Measurements from ENCODE around the gene ARL15.

ARL15 gene

GRCh38 chr5:54108136-54108535 lies 202.2 kb downstream of the ARL15 start:
- Histone ChIP-seq H3K27me3 (replicated peaks in 2 of 5; ENCODE audit: control insufficient read depth in 4 of 5, insufficient read depth in 5 of 5, low read length in 4 of 5) (no peaks in the 10 kb centered on the region), H3K36me3 (ENCODE audit: control insufficient read depth in 4 of 4, insufficient read depth in 4 of 4, low read length in 3 of 4) (peaks cover 0 to 6% (median 0%) of the 10 kb centered on the region in 4 experiments), H3K9me3 (ENCODE audit: control extremely low read depth in 1 of 5, control insufficient read depth in 4 of 5, insufficient read depth in 2 of 5, low read depth in 1 of 5, low read length in 4 of 5) (no peaks in the 10 kb centered on the region), H3K4me3 (ENCODE audit: control insufficient read depth in 1 of 7, extremely low read depth in 1 of 7, insufficient read depth in 4 of 7, low read depth in 2 of 7, low read length in 6 of 7) (no peak overlapping the region), H3K27ac (ENCODE audit: insufficient read depth in 1 of 2, low read depth in 1 of 2, low read length in 2 of 2, poor library complexity in 1 of 2, severe bottlenecking in 2 of 2) (no peak overlapping the region), H3K4me1 (ENCODE audit: control extremely low read depth in 1 of 4, control insufficient read depth in 4 of 4, insufficient read depth in 4 of 4, low read length in 3 of 4) (no peaks in the 10 kb centered on the region)
- 100% methylated on average over 1 of the region's 3 CpGs for WGBS (ENCODE audit: insufficient coverage)
- no peak for DNase-seq
- CTCF ChIA-PET: no interaction called here
- POLR2A ChIA-PET: interaction anchor here (0.6 kb wide), 1 partner anchor 29 kb away, joined by 9 read pairs; no protein-coding TSS in a partner anchor

DNA sequence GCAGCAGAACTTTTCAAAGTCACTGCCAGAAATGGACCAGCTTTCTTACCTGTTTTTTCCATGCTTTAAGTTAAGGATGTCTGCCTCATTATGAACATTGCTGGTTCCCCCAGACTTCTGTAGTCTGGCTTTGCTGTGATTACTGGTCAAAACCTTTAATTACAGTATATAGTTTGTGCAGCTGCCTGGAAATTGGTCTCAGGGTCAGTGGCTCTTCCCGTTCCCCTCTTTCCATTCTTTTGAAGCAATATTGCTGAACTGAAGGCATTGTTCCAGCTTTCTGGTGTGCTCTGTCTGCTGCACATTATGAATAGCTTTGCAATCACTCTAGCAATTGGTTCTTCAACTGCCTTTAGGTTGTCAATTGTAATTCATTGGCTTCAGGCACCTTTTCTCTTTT lies 206.5 kb downstream of the ARL15 start:
- no peaks in the 10 kb centered on the region for H3K27me3 ChIP-seq (replicated peaks in 2 of 5; ENCODE audit: control insufficient read depth in 4 of 5, insufficient read depth in 5 of 5, low read length in 4 of 5)

DNA sequence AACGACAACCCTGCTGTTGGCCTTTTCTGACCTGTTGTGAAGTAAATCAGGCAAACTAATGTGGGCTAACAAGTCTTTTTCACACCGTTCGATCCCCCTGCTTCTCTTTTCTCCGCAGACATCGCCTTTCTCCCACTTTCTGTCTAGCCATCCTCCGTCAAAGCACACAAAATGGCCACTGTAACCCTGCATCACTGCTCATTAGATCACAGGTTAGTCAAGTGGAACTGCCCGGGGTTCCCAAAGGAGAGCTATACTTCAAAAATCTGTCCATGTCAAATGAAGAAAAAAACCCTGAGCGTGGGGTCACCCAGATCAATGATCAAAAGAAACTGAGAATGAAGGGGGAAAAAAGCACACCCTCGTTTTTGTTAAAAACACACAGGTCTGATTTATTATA lies 212.1 kb downstream of the ARL15 start:
- no peak for DNase-seq
- ChIA-PET CTCF (no interaction called here), POLR2A (no interaction called here)
- 96% methylated on average over 8 of the region's 9 CpGs for WGBS (ENCODE audit: insufficient coverage)
- no peak overlapping the region for H3K4me3 ChIP-seq (ENCODE audit: control insufficient read depth in 1 of 7, extremely low read depth in 1 of 7, insufficient read depth in 4 of 7, low read depth in 2 of 7, low read length in 6 of 7)
- H3K4me1 ChIP-seq (ENCODE audit: control extremely low read depth in 1 of 4, control insufficient read depth in 4 of 4, insufficient read depth in 4 of 4, low read length in 3 of 4): peaks cover 2 to 5% (median 3%) of the 10 kb centered on the region in 4 experiments
- no peak overlapping the region for H3K27ac ChIP-seq (ENCODE audit: insufficient read depth in 1 of 2, low read depth in 1 of 2, low read length in 2 of 2, poor library complexity in 1 of 2, severe bottlenecking in 2 of 2)
- H3K9me3 ChIP-seq (ENCODE audit: control extremely low read depth in 1 of 5, control insufficient read depth in 4 of 5, insufficient read depth in 2 of 5, low read depth in 1 of 5, low read length in 4 of 5): no peaks in the 10 kb centered on the region
- H3K36me3 ChIP-seq (ENCODE audit: control insufficient read depth in 4 of 4, insufficient read depth in 4 of 4, low read length in 3 of 4): peaks cover 0 to 2% (median 0%) of the 10 kb centered on the region in 4 experiments
- H3K27me3 ChIP-seq (replicated peaks in 2 of 5; ENCODE audit: control insufficient read depth in 4 of 5, insufficient read depth in 5 of 5, low read length in 4 of 5): no peaks in the 10 kb centered on the region

More for the DNA sequence above, 206.5 kb downstream of the ARL15 start:
- Histone ChIP-seq H3K4me3 (ENCODE audit: control insufficient read depth in 1 of 7, extremely low read depth in 1 of 7, insufficient read depth in 4 of 7, low read depth in 2 of 7, low read length in 6 of 7) (no peak overlapping the region), H3K27ac (ENCODE audit: insufficient read depth in 1 of 2, low read depth in 1 of 2, low read length in 2 of 2, poor library complexity in 1 of 2, severe bottlenecking in 2 of 2) (no peak overlapping the region), H3K36me3 (ENCODE audit: control insufficient read depth in 4 of 4, insufficient read depth in 4 of 4, low read length in 3 of 4) (no peaks in the 10 kb centered on the region), H3K9me3 (ENCODE audit: control extremely low read depth in 1 of 5, control insufficient read depth in 4 of 5, insufficient read depth in 2 of 5, low read depth in 1 of 5, low read length in 4 of 5) (no peaks in the 10 kb centered on the region), H3K4me1 (ENCODE audit: control extremely low read depth in 1 of 4, control insufficient read depth in 4 of 4, insufficient read depth in 4 of 4, low read length in 3 of 4) (no peaks in the 10 kb centered on the region)
- ChIA-PET CTCF (no interaction called here), POLR2A (no interaction called here)
- DNase-seq: no peak
- WGBS (ENCODE audit: insufficient coverage): 89% methylated on average over 1 of the region's 1 CpG

GRCh38 chr5:54095969-54096368 lies 214.4 kb downstream of the ARL15 start:
- Histone ChIP-seq H3K36me3 (ENCODE audit: control insufficient read depth in 4 of 4, insufficient read depth in 4 of 4, low read length in 3 of 4) (peaks cover 0 to 2% (median 0%) of the 10 kb centered on the region in 4 experiments), H3K4me3 (ENCODE audit: control insufficient read depth in 1 of 7, extremely low read depth in 1 of 7, insufficient read depth in 4 of 7, low read depth in 2 of 7, low read length in 6 of 7) (no peak overlapping the region), H3K27ac (ENCODE audit: insufficient read depth in 1 of 2, low read depth in 1 of 2, low read length in 2 of 2, poor library complexity in 1 of 2, severe bottlenecking in 2 of 2) (no peak overlapping the region), H3K9me3 (ENCODE audit: control extremely low read depth in 1 of 5, control insufficient read depth in 4 of 5, insufficient read depth in 2 of 5, low read depth in 1 of 5, low read length in 4 of 5) (no peaks in the 10 kb centered on the region), H3K27me3 (replicated peaks in 2 of 5; ENCODE audit: control insufficient read depth in 4 of 5, insufficient read depth in 5 of 5, low read length in 4 of 5) (no peaks in the 10 kb centered on the region), H3K4me1 (ENCODE audit: control extremely low read depth in 1 of 4, control insufficient read depth in 4 of 4, insufficient read depth in 4 of 4, low read length in 3 of 4) (peaks cover 2 to 5% (median 3%) of the 10 kb centered on the region in 4 experiments)
- DNase-seq: no peak
- ChIA-PET POLR2A (no interaction called here), CTCF (no interaction called here)

DNA sequence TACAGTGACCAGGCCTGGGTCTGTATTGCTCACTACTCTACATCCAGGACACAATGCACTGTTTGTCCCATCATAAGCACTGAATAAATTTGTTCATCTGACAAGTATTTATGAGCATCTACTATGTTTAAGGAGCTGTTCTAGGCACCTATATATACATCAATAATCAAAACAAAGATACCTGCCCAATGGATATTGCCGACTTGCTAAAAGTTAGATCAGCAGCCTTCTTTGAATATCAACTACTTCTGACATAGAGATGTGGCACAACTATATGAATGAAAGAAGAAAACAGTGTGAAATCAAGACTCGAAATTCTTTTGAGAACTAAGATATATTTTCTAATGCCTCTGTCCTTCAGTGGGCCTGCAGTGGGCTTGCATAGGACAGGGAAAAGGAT lies 215.7 kb downstream of the ARL15 start:
- H3K36me3 ChIP-seq (ENCODE audit: control insufficient read depth in 4 of 4, insufficient read depth in 4 of 4, low read length in 3 of 4): peaks cover 0 to 2% (median 0%) of the 10 kb centered on the region in 4 experiments
- POLR2A ChIA-PET: no interaction called here
- no peak overlapping the region for H3K4me3 ChIP-seq (ENCODE audit: control insufficient read depth in 1 of 7, extremely low read depth in 1 of 7, insufficient read depth in 4 of 7, low read depth in 2 of 7, low read length in 6 of 7)
- CTCF ChIA-PET: no interaction called here
- H3K27me3 ChIP-seq (replicated peaks in 2 of 5; ENCODE audit: control insufficient read depth in 4 of 5, insufficient read depth in 5 of 5, low read length in 4 of 5): no peaks in the 10 kb centered on the region
- 100% methylated on average over 2 of the region's 2 CpGs for WGBS (ENCODE audit: insufficient coverage)
- no peak for DNase-seq
- H3K4me1 ChIP-seq (ENCODE audit: control extremely low read depth in 1 of 4, control insufficient read depth in 4 of 4, insufficient read depth in 4 of 4, low read length in 3 of 4): peaks cover 2 to 5% (median 3%) of the 10 kb centered on the region in 4 experiments
- H3K9me3 ChIP-seq (ENCODE audit: control extremely low read depth in 1 of 5, control insufficient read depth in 4 of 5, insufficient read depth in 2 of 5, low read depth in 1 of 5, low read length in 4 of 5): no peaks in the 10 kb centered on the region
- H3K27ac ChIP-seq (ENCODE audit: insufficient read depth in 1 of 2, low read depth in 1 of 2, low read length in 2 of 2, poor library complexity in 1 of 2, severe bottlenecking in 2 of 2): no peak overlapping the region

DNA sequence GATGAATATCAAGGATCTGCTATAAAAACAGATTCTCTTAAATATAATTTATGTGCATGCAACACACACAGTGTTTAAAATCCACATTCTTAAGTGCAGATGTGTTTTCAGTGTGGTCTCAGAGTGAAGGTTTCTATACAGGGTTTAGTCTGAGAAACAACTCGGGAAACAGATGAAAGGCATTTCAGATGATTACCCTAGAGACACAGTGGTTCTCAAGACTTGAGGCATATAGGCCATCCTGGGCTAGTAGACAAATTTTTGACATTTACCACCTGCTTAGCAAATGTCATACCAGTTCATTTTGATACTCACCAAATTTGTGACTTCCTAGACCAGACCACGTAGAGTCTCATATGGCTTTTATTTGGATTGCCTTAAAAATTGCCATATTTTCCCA lies 216.5 kb downstream of the ARL15 start:
- H3K9me3 ChIP-seq (ENCODE audit: control extremely low read depth in 1 of 5, control insufficient read depth in 4 of 5, insufficient read depth in 2 of 5, low read depth in 1 of 5, low read length in 4 of 5): no peaks in the 10 kb centered on the region
- peaks cover 0 to 2% (median 0%) of the 10 kb centered on the region in 4 experiments for H3K36me3 ChIP-seq (ENCODE audit: control insufficient read depth in 4 of 4, insufficient read depth in 4 of 4, low read length in 3 of 4)
- WGBS (ENCODE audit: insufficient coverage): 100% methylated on average over 1 of the region's 2 CpGs
- peaks cover 2 to 5% (median 3%) of the 10 kb centered on the region in 4 experiments for H3K4me1 ChIP-seq (ENCODE audit: control extremely low read depth in 1 of 4, control insufficient read depth in 4 of 4, insufficient read depth in 4 of 4, low read length in 3 of 4)
- H3K27ac ChIP-seq (ENCODE audit: insufficient read depth in 1 of 2, low read depth in 1 of 2, low read length in 2 of 2, poor library complexity in 1 of 2, severe bottlenecking in 2 of 2): no peak overlapping the region
- no peaks in the 10 kb centered on the region for H3K27me3 ChIP-seq (replicated peaks in 2 of 5; ENCODE audit: control insufficient read depth in 4 of 5, insufficient read depth in 5 of 5, low read length in 4 of 5)
- CTCF ChIA-PET: no interaction called here
- DNase-seq: no peak
- no peak overlapping the region for H3K4me3 ChIP-seq (ENCODE audit: control insufficient read depth in 1 of 7, extremely low read depth in 1 of 7, insufficient read depth in 4 of 7, low read depth in 2 of 7, low read length in 6 of 7)
- POLR2A ChIA-PET: no interaction called here

- H3K27me3 ChIP-seq (replicated peaks in 2 of 5; ENCODE audit: control insufficient read depth in 4 of 5, insufficient read depth in 5 of 5, low read length in 4 of 5): no peaks in the 10 kb centered on the region
- peaks cover 2 to 5% (median 3%) of the 10 kb centered on the region in 4 experiments for H3K4me1 ChIP-seq (ENCODE audit: control extremely low read depth in 1 of 4, control insufficient read depth in 4 of 4, insufficient read depth in 4 of 4, low read length in 3 of 4)
- no peaks in the 10 kb centered on the region for H3K9me3 ChIP-seq (ENCODE audit: control extremely low read depth in 1 of 5, control insufficient read depth in 4 of 5, insufficient read depth in 2 of 5, low read depth in 1 of 5, low read length in 4 of 5)
- POLR2A ChIA-PET: no interaction called here
- DNase-seq: no peak
- no peak overlapping the region for H3K27ac ChIP-seq (ENCODE audit: insufficient read depth in 1 of 2, low read depth in 1 of 2, low read length in 2 of 2, poor library complexity in 1 of 2, severe bottlenecking in 2 of 2)
- peaks cover 0 to 2% (median 0%) of the 10 kb centered on the region in 4 experiments for H3K36me3 ChIP-seq (ENCODE audit: control insufficient read depth in 4 of 4, insufficient read depth in 4 of 4, low read length in 3 of 4)
- H3K4me3 ChIP-seq (ENCODE audit: control insufficient read depth in 1 of 7, extremely low read depth in 1 of 7, insufficient read depth in 4 of 7, low read depth in 2 of 7, low read length in 6 of 7): no peak overlapping the region
- CTCF ChIA-PET: no interaction called here
- 100% methylated on average over 1 of the region's 1 CpG for WGBS (ENCODE audit: insufficient coverage)
These were observed 217.3 kb downstream of the ARL15 start for GRCh38 chr5:54093081-54093492.
